Measurements from ENCODE around the gene SMPD3.

GRCh38 chr16:68372381-68372720 lies 76.0 kb downstream of the SMPD3 start:
- TF ChIP-seq, protein P1, sequence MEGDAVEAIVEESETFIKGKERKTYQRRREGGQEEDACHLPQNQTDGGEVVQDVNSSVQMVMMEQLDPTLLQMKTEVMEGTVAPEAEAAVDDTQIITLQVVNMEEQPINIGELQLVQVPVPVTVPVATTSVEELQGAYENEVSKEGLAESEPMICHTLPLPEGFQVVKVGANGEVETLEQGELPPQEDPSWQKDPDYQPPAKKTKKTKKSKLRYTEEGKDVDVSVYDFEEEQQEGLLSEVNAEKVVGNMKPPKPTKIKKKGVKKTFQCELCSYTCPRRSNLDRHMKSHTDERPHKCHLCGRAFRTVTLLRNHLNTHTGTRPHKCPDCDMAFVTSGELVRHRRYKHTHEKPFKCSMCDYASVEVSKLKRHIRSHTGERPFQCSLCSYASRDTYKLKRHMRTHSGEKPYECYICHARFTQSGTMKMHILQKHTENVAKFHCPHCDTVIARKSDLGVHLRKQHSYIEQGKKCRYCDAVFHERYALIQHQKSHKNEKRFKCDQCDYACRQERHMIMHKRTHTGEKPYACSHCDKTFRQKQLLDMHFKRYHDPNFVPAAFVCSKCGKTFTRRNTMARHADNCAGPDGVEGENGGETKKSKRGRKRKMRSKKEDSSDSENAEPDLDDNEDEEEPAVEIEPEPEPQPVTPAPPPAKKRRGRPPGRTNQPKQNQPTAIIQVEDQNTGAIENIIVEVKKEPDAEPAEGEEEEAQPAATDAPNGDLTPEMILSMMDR (IDR thresholded peaks at IDR 0.05), result no peak
- no peak for TF ChIP-seq POLR2A (IDR thresholded peaks at IDR 0.05)
